ENCODE results near the gene KIF26B. TPM values are rescaled to one million over a fixed set of nuclear protein-coding genes. Genes with fewer than 3 reads are reported as not detected.

Gene KIF26B
- polyA plus RNA-seq, 1 donor (not counting 4 experiments of a cell fraction or from before 2014, with no cell fraction given), result 0.58 TPM

DNA sequence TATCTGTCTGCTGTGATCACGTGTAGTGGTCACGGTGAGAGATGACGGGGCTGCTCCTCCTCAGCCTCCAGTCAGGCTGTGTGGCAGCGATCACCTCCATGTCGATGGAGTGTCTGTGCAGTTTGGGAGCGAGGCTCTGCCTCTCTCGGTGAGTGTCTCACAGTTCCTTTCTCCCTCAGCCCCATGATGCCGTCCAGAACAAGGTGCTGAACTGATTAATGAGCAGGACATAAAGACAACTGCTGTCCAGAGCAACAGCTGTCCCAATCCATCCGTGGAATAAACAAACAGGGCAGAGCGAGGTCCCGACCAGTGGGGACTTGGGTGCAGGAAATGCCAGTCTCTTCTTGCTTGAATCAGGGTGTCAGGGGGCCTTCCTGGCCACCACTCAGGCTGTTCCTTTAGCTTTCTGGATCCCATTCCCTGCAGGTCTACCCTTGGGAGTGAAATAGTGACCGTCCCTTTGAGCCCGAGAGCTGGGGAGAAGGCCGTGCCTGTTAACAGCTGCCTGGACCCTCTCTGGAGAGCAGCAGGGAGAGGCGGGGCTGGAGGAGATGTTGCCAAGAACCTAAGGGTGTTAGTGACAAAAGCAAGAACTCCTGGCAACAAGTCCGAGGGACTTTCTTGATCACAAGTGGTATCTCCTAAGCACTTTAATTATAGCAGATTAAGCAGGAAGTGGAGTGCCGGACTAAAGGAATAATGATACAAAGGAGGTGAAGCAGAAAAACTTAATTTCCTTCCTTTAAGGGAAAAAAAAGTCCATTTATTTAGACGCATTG lies 443.9 kb downstream of the KIF26B start:
- dilution Hi-C loops (cut with MboI; ENCODE audit: extremely low pct_ligation_motif_present, low sequenced_read_pairs), result no loop called here
- FAIRE-seq (no peak), DNase-seq (ENCODE audit: low read depth, low spot score) (no peak)
- H3K9me1 ChIP-seq (ENCODE audit: control insufficient read depth, extremely low read depth, insufficient read depth, low read length), result no peaks in the 10 kb centered on the region
- no peaks in the 10 kb centered on the region for H4K20me1 ChIP-seq (ENCODE audit: control insufficient read depth, extremely low read depth, insufficient read depth, low read length)
- no peaks in the 10 kb centered on the region for H3K4me1 ChIP-seq (ENCODE audit: control insufficient read depth, extremely low read depth, insufficient read depth, low read length)
- no peaks in the 10 kb centered on the region for H3K9me3 ChIP-seq (ENCODE audit: control insufficient read depth, low read depth, low read length)
- H2AFZ ChIP-seq (ENCODE audit: control insufficient read depth, low read length), result no peak overlapping the region
- H3K27ac ChIP-seq (ENCODE audit: control insufficient read depth, insufficient read depth, low read length), result no peak overlapping the region
- TF ChIP-seq, protein P1, sequence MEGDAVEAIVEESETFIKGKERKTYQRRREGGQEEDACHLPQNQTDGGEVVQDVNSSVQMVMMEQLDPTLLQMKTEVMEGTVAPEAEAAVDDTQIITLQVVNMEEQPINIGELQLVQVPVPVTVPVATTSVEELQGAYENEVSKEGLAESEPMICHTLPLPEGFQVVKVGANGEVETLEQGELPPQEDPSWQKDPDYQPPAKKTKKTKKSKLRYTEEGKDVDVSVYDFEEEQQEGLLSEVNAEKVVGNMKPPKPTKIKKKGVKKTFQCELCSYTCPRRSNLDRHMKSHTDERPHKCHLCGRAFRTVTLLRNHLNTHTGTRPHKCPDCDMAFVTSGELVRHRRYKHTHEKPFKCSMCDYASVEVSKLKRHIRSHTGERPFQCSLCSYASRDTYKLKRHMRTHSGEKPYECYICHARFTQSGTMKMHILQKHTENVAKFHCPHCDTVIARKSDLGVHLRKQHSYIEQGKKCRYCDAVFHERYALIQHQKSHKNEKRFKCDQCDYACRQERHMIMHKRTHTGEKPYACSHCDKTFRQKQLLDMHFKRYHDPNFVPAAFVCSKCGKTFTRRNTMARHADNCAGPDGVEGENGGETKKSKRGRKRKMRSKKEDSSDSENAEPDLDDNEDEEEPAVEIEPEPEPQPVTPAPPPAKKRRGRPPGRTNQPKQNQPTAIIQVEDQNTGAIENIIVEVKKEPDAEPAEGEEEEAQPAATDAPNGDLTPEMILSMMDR (optimal IDR thresholded peaks at IDR 0.05 in 1 of 3, IDR thresholded peaks at IDR 0.05 in 1 of 3, conservative IDR thresholded peaks at IDR 0.05 in 1 of 3; ENCODE audit: extremely low read depth in 1 of 3, insufficient read depth in 2 of 3, low read length in 3 of 3), result no peak
- TF ChIP-seq EZH2 (IDR thresholded peaks at IDR 0.05; ENCODE audit: low read length), result no peak
- no peak overlapping the region for H3K4me3 ChIP-seq (ENCODE audit: control insufficient read depth in 2 of 3, extremely low read depth in 1 of 3, insufficient read depth in 2 of 3, low read depth in 1 of 3, low read length in 3 of 3)
- H3K9ac ChIP-seq (ENCODE audit: control insufficient read depth, extremely low read depth, insufficient read depth, low read length), result no peak overlapping the region
- H3K27me3 ChIP-seq (ENCODE audit: control insufficient read depth, extremely low read depth, insufficient read depth, low read length), result no peaks in the 10 kb centered on the region
- no peaks in the 10 kb centered on the region for H3K36me3 ChIP-seq (ENCODE audit: control insufficient read depth in 2 of 2, extremely low read depth in 1 of 2, insufficient read depth in 2 of 2, low read length in 2 of 2)
- no peak overlapping the region for H3K4me2 ChIP-seq (ENCODE audit: control insufficient read depth, extremely low read depth, insufficient read depth, low read depth, low read length)
- no peaks in the 10 kb centered on the region for H3K79me2 ChIP-seq (ENCODE audit: control insufficient read depth, insufficient read depth, low read length)

DNA sequence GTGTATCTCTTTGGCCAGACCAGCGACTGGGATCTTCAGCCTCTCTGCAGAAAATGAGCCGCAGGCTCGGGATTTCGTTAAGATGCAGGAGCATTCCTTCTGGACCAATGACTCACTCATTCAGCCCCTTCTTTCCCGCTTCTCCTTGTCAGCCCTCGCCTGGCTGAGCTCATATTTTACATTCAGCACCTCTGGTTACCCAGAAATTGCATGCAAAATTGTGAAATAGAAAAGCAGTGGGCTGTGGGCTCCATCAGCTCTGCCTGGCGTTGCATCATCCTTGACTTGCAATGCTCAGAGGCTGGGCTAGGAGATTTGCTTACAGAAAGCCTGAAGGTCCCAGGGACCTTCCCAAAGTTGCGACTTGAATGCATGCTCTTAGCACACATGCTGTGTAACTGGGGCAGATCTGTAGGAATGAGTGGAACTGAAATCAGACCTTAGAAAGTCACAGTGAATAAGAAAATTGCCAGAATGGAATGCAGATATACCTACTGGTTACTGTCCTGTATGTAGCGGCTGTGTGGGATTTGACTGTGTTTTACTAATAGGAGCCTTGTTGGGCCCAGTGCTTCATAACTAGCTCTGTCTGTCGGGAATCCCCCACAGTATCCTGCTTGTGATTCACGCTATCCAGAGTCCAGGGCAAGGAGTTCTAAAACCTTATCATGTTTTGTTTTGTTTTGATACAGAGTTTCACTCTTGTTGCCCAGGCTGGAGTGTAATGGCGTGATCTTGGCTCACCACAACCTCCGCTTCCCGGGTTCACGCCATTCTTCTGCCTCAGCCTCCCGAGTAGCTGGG lies 444.8 kb downstream of the KIF26B start:
- H3K79me2 ChIP-seq (ENCODE audit: control insufficient read depth, insufficient read depth, low read length), result no peaks in the 10 kb centered on the region
- H3K9me1 ChIP-seq (ENCODE audit: control insufficient read depth, extremely low read depth, insufficient read depth, low read length), result no peaks in the 10 kb centered on the region
- H3K27ac ChIP-seq (ENCODE audit: control insufficient read depth, insufficient read depth, low read length), result no peak overlapping the region
- TF ChIP-seq EZH2 (IDR thresholded peaks at IDR 0.05; ENCODE audit: low read length), result no peak
- TF ChIP-seq, protein P1 (optimal IDR thresholded peaks at IDR 0.05 in 1 of 3, IDR thresholded peaks at IDR 0.05 in 1 of 3, conservative IDR thresholded peaks at IDR 0.05 in 1 of 3; ENCODE audit: extremely low read depth in 1 of 3, insufficient read depth in 2 of 3, low read length in 3 of 3), result no peak
- dilution Hi-C loops (cut with MboI; ENCODE audit: extremely low pct_ligation_motif_present, low sequenced_read_pairs), result no loop called here
- no peak overlapping the region for H3K4me3 ChIP-seq (ENCODE audit: control insufficient read depth in 2 of 3, extremely low read depth in 1 of 3, insufficient read depth in 2 of 3, low read depth in 1 of 3, low read length in 3 of 3)
- no peak overlapping the region for H3K9ac ChIP-seq (ENCODE audit: control insufficient read depth, extremely low read depth, insufficient read depth, low read length)
- H4K20me1 ChIP-seq (ENCODE audit: control insufficient read depth, extremely low read depth, insufficient read depth, low read length), result no peaks in the 10 kb centered on the region
- FAIRE-seq (no peak), DNase-seq (ENCODE audit: low read depth, low spot score) (no peak)
- no peaks in the 10 kb centered on the region for H3K9me3 ChIP-seq (ENCODE audit: control insufficient read depth, low read depth, low read length)
- no peak overlapping the region for H3K4me2 ChIP-seq (ENCODE audit: control insufficient read depth, extremely low read depth, insufficient read depth, low read depth, low read length)
- H3K4me1 ChIP-seq (ENCODE audit: control insufficient read depth, extremely low read depth, insufficient read depth, low read length), result no peaks in the 10 kb centered on the region
- no peaks in the 10 kb centered on the region for H3K27me3 ChIP-seq (ENCODE audit: control insufficient read depth, extremely low read depth, insufficient read depth, low read length)
- no peak overlapping the region for H2AFZ ChIP-seq (ENCODE audit: control insufficient read depth, low read length)
- H3K36me3 ChIP-seq (ENCODE audit: control insufficient read depth in 2 of 2, extremely low read depth in 1 of 2, insufficient read depth in 2 of 2, low read length in 2 of 2), result no peaks in the 10 kb centered on the region
